GM19395 (cell line): ENCODE results near the gene ANKRD65.
"Not testable (repeated sequence)": the region's sequence is repeated elsewhere in the genome, so short reads cannot be mapped to it uniquely, and the experiment has no call there.

Experiments
- ATAC-seq: cut with Tn5 transposase; IDR thresholded peaks from one replicate; pipeline ENCODE4 v1.9.1; 2021; ENCODE audit warnings: mild to moderate bottlenecking, moderate library complexity; ENCODE audit not compliant: unreplicated experiment

The ANKRD65 gene

GRCh38 chr1:1418464-1419362 lies 2.4 kb downstream of the ANKRD65 start:
- no peak for ATAC-seq

GRCh38 chr1:1417825-1418463 lies 3.1 kb downstream of the ANKRD65 start:
- ATAC-seq, result not testable (repeated sequence)

- not testable (repeated sequence) for ATAC-seq
These were observed 3.7 kb downstream of the ANKRD65 start for GRCh38 chr1:1417396-1417795.

- ATAC-seq, result no peak
These were observed 5.3 kb downstream of the ANKRD65 start for GRCh38 chr1:1415751-1416150.

GRCh38 chr1:1412311-1412902 lies 8.7 kb downstream of the ANKRD65 start:
- not testable (repeated sequence) for ATAC-seq

GRCh38 chr1:1411626-1412025 lies 9.4 kb downstream of the ANKRD65 start:
- no peak for ATAC-seq

- ATAC-seq, result not testable (repeated sequence)
These were observed 10.8 kb downstream of the ANKRD65 start for GRCh38 chr1:1410238-1410637.

- peak; percentile 26 for ATAC-seq
These were observed 13.3 kb downstream of the ANKRD65 start for GRCh38 chr1:1407636-1408318.

GRCh38 chr1:1406821-1407635 lies 14.0 kb downstream of the ANKRD65 start, which contains the start of gene MRPL20:
MRPL20 (minus strand) TSS chr1:1407293; CDS start chr1:1407217, 76 bp downstream.
- ATAC-seq, result peak; percentile 90

- ATAC-seq, result no peak
These were observed 14.8 kb downstream of the ANKRD65 start for GRCh38 chr1:1406101-1406820.

GRCh38 chr1:1403653-1404052 lies 17.4 kb downstream of the ANKRD65 start:
- no peak for ATAC-seq

GRCh38 chr1:1402901-1403392 lies 18.1 kb downstream of the ANKRD65 start:
- not testable (repeated sequence) for ATAC-seq

- ATAC-seq, result no peak
These were observed 18.8 kb downstream of the ANKRD65 start for GRCh38 chr1:1402072-1402900.

- ATAC-seq, result no peak
These were observed 19.5 kb downstream of the ANKRD65 start for GRCh38 chr1:1401457-1402010.

GRCh38 chr1:1400576-1401456 lies 20.3 kb downstream of the ANKRD65 start:
- no peak for ATAC-seq

GRCh38 chr1:1399872-1400575 lies 21.1 kb downstream of the ANKRD65 start:
- peak; percentile 8 for ATAC-seq
